MCF 10A (cell line): ENCODE measurements around the gene SCAPER. TPM values are rescaled to one million over a fixed set of nuclear protein-coding genes. Genes with fewer than 3 reads are reported as not detected.

Experiments used
- BruUV-seq: library from RNA; stranded (reverse); fragments of 400-500 nt; replicated peaks from 2 replicates; lab custom pipeline; 2021; lab: Mats Ljungman, UMichigan
- CTCF ChIA-PET: fragments of 300-600 bp; sonication (Branson Sonifier 250); formaldehyde crosslinking; extraction: SDS; loops from one replicate; lab custom pipeline; 2021; ENCODE audit warnings: antibody characterized with exemption, inconsistent platforms; lab: Yijun Ruan, JAX
- POLR2A ChIA-PET: fragments of 300-600, 350-650 bp; sonication (Branson Sonifier 250); formaldehyde crosslinking; extraction: SDS; loops from one replicate; lab custom pipeline; 2020; ENCODE audit warnings: antibody characterized with exemption, inconsistent platforms; lab: Yijun Ruan, JAX
- DNase-seq: peaks from one replicate; pipeline ENCODE4 v3.0.0-alpha.2; 2018; ENCODE audit not compliant: unreplicated experiment
- H3K27ac Mint-ChIP-seq: one replicate; pipeline ENCODE4 v1.8.0; 2022; ENCODE audit warnings: mild to moderate bottlenecking, low read depth, mixed read lengths; ENCODE audit not compliant: unreplicated experiment
- H3K27me3 Mint-ChIP-seq: one replicate; pipeline ENCODE4 v1.8.0; 2022; ENCODE audit warnings: mixed read lengths; ENCODE audit not compliant: insufficient read depth, unreplicated experiment
- H3K36me3 Mint-ChIP-seq: one replicate; pipeline ENCODE4 v1.8.0; 2022; ENCODE audit warnings: mild to moderate bottlenecking, moderate library complexity, mixed read lengths; ENCODE audit not compliant: insufficient read depth, unreplicated experiment
- H3K4me1 Mint-ChIP-seq: one replicate; pipeline ENCODE4 v1.8.0; 2022; ENCODE audit warnings: mixed read lengths; ENCODE audit not compliant: insufficient read depth, unreplicated experiment
- H3K4me3 Mint-ChIP-seq: one replicate; pipeline ENCODE4 v1.8.0; 2022; ENCODE audit warnings: mild to moderate bottlenecking, moderate library complexity, mixed read lengths; ENCODE audit not compliant: unreplicated experiment
- H3K9me3 Mint-ChIP-seq: one replicate; pipeline ENCODE4 v1.8.0; 2022; ENCODE audit warnings: mixed read lengths; ENCODE audit not compliant: unreplicated experiment
- CTCF ChIP-seq: fragments of 200-600 bp; IDR thresholded peaks from one replicate; pipeline ENCODE4 v1.8.0; 2022; ENCODE audit warnings: antibody characterized with exemption, mild to moderate bottlenecking; ENCODE audit not compliant: unreplicated experiment
- intact Hi-C: fragments of 100-400 bp; cut with micrococcal nuclease; formaldehyde crosslinking; loops from 2 replicates; pipeline ENCODE4 v1.14.1; 2022
- total RNA-seq: library from RNA; stranded (reverse); gene quantifications from 2 replicates; pipeline ENCODE4 v1.2.3, GENCODE V29; 2022

SCAPER gene
- total RNA-seq, 1 experiment from 2014 or later: 9.5 TPM

GRCh38 chr15:76932135-76932966 lies 27.2 kb upstream of the SCAPER start:
- DNase-seq: peak; percentile 13
- peak overlapping the region; percentile 78 for H3K4me3 Mint-ChIP-seq
- peak overlapping the region; percentile 74 for H3K27ac Mint-ChIP-seq
- peaks cover 10% of the 10 kb centered on the region for H3K4me1 Mint-ChIP-seq
- no peaks in the 10 kb centered on the region for H3K9me3 Mint-ChIP-seq
- intact Hi-C loops: no loop called here
- ChIA-PET POLR2A (interaction anchor here (0.8 to 3.4 kb wide), 9 partner anchors 8 to 621 kb away, joined by 3 to 26 read pairs (median 4); partner anchors contain the start of gene ETFA), CTCF (interaction anchor here (0.5 to 1.3 kb wide), 3 partner anchors 9 to 155 kb away, joined by 3 to 5 read pairs (median 4); no protein-coding TSS in a partner anchor)
- no peak for TF ChIP-seq CTCF
- peaks cover 33% of the 10 kb centered on the region for H3K36me3 Mint-ChIP-seq
- BruUV-seq: TSS peak; percentile 46
- no peaks in the 10 kb centered on the region for H3K27me3 Mint-ChIP-seq

GRCh38 chr15:76931397-76932134 lies 26.4 kb upstream of the SCAPER start, which contains the start of gene RCN2:
Gene RCN2, plus strand, starts transcription at chr15:76931749. Its CDS starts 93 bp downstream, at chr15:76931842.
- CTCF ChIA-PET: interaction anchor here (0.5 to 1.3 kb wide), 2 partner anchors 10 to 156 kb away, joined by 3 to 4 read pairs; no protein-coding TSS in a partner anchor
- Mint-ChIP-seq H3K9me3 (no peaks in the 10 kb centered on the region), H3K4me1 (peaks cover 7% of the 10 kb centered on the region), H3K27me3 (no peaks in the 10 kb centered on the region), H3K36me3 (peaks cover 27% of the 10 kb centered on the region), H3K27ac (peak within 1 kb of the TSS; percentile 74), H3K4me3 (peak within 1 kb of the TSS; percentile 78)
- peak; percentile 94 for DNase-seq
- TF ChIP-seq CTCF: no peak
- intact Hi-C loops: no loop called here
- no TSS peak for BruUV-seq
- POLR2A ChIA-PET: interaction anchor here (0.5 to 3.4 kb wide), 25 partner anchors 9 to 1500 kb away, joined by 3 to 26 read pairs (median 4); partner anchors contain the start of gene ETFA

GRCh38 chr15:76930831-76931396 lies 25.8 kb upstream of the SCAPER start:
- H3K27ac Mint-ChIP-seq: peak overlapping the region; percentile 74
- H3K9me3 Mint-ChIP-seq: no peaks in the 10 kb centered on the region
- ChIA-PET POLR2A (interaction anchor here (0.5 to 3.4 kb wide), 24 partner anchors 10 to 1499 kb away, joined by 3 to 26 read pairs (median 4); partner anchors contain the start of gene SCAPER), CTCF (no interaction called here)
- H3K36me3 Mint-ChIP-seq: peaks cover 27% of the 10 kb centered on the region
- no peaks in the 10 kb centered on the region for H3K27me3 Mint-ChIP-seq
- TF ChIP-seq CTCF: no peak
- intact Hi-C loops: no loop called here
- H3K4me1 Mint-ChIP-seq: peaks cover 4% of the 10 kb centered on the region
- H3K4me3 Mint-ChIP-seq: peak overlapping the region; percentile 78
- DNase-seq: no peak
- TSS peak; percentile 53 for BruUV-seq
